Keratinocyte (primary cell): Measurements from ENCODE around the gene GRK1. TPM values are rescaled to one million over a fixed set of nuclear protein-coding genes. Genes with fewer than 3 reads are reported as not detected.

ENCODE experiments used
- DNase-seq: peaks from one replicate; pipeline ENCODE4 v3.0.0-alpha.2; 2011; ENCODE audit warnings: low read depth, missing footprints, low spot score
- FAIRE-seq: peaks from 2 replicates; lab custom pipeline; 2011; peaks lifted over from hg19 to GRCh38; lab: Jason Lieb, UNC
- H2AFZ ChIP-seq: 2 replicates; pipeline ENCODE4 v1.6.0; 2012; ENCODE audit warnings: low read length, control low read depth, inconsistent platforms; ENCODE audit not compliant: control insufficient read depth
- H3K27ac ChIP-seq: 2 replicates; pipeline ENCODE4 v1.5.1; 2011; ENCODE audit warnings: low read length; ENCODE audit not compliant: control insufficient read depth, insufficient read depth
- H3K27me3 ChIP-seq: 3 replicates; pipeline ENCODE4 v1.6.0; 2011; ENCODE audit warnings: low read length; ENCODE audit not compliant: control insufficient read depth, insufficient read depth; ENCODE audit errors: extremely low read depth
- H3K36me3 ChIP-seq, 2 experiments: 2 replicates in 1 of 2; 3 replicates in 1 of 2; pipeline ENCODE4 v1.5.1; 2011; ENCODE audit warnings: low read length in 2 of 2, mild to moderate bottlenecking in 1 of 2; ENCODE audit not compliant: control insufficient read depth in 2 of 2, insufficient read depth in 2 of 2; ENCODE audit errors: extremely low read depth in 1 of 2
- H3K4me1 ChIP-seq: 3 replicates; pipeline ENCODE4 v1.5.1; 2011; ENCODE audit warnings: low read length; ENCODE audit not compliant: control insufficient read depth, insufficient read depth; ENCODE audit errors: extremely low read depth
- H3K4me2 ChIP-seq: 3 replicates; pipeline ENCODE4 v1.6.0; 2011; ENCODE audit warnings: low read depth, low read length; ENCODE audit not compliant: control insufficient read depth, insufficient read depth; ENCODE audit errors: extremely low read depth
- H3K4me3 ChIP-seq, 3 experiments: fragments of 200-600 bp in 1 of 3; sonication (generic) in 1 of 3; 2 replicates in 2 of 3; 3 replicates in 1 of 3; pipeline ENCODE4 v1.5.1; 2011 to 2016; ENCODE audit warnings: low read length in 3 of 3, mild to moderate bottlenecking in 3 of 3, control low read depth in 2 of 3, inconsistent platforms in 1 of 3, low read depth in 1 of 3, mixed read lengths in 1 of 3, mixed run types in 1 of 3, moderate library complexity in 1 of 3; ENCODE audit not compliant: control insufficient read depth in 2 of 3, insufficient read depth in 2 of 3; ENCODE audit errors: extremely low read depth in 1 of 3
- H3K79me2 ChIP-seq: 2 replicates; pipeline ENCODE4 v1.6.0; 2012; ENCODE audit warnings: low read length; ENCODE audit not compliant: control insufficient read depth, insufficient read depth
- H3K9ac ChIP-seq: 3 replicates; pipeline ENCODE4 v1.6.0; 2011; ENCODE audit warnings: low read length; ENCODE audit not compliant: control insufficient read depth, insufficient read depth; ENCODE audit errors: extremely low read depth
- H3K9me1 ChIP-seq: 3 replicates; pipeline ENCODE4 v1.6.0; 2011; ENCODE audit warnings: low read length; ENCODE audit not compliant: control insufficient read depth, insufficient read depth; ENCODE audit errors: extremely low read depth
- H3K9me3 ChIP-seq: 2 replicates; pipeline ENCODE4 v1.5.1; 2012; ENCODE audit warnings: low read depth, low read length; ENCODE audit not compliant: control insufficient read depth
- H4K20me1 ChIP-seq: 3 replicates; pipeline ENCODE4 v1.6.0; 2011; ENCODE audit warnings: low read length; ENCODE audit not compliant: control insufficient read depth, insufficient read depth; ENCODE audit errors: extremely low read depth
- EZH2 ChIP-seq: IDR thresholded peaks from one replicate; pipeline ENCODE4 v1.6.1; 2012; ENCODE audit warnings: inconsistent platforms, mild to moderate bottlenecking, low read length, moderate library complexity
- dilution Hi-C: fragments of 300-500 bp; cut with MboI; formaldehyde crosslinking; loops from one replicate; pipeline ENCODE4 v1.7.0; 2020; ENCODE audit warnings: low sequenced_read_pairs; ENCODE audit not compliant: extremely low pct_ligation_motif_present
- polyA plus RNA-seq, 5 experiments: library from polyadenylated mRNA; depleted of rRNA in 3 of 5; stranded (reverse) in 3 of 5; stranded (forward) in 1 of 5; unstranded in 1 of 5; fragments of >200 nt; gene quantifications; 1 replicate in 1 of 5; 2 replicates in 3 of 5; 3 replicates in 1 of 5; pipeline versions ENCODE4 v1.2.1 to v1.2.3, GENCODE V29; 2011 to 2012; ENCODE audit warnings: missing spikeins in 2 of 5, low read depth in 1 of 5, low replicate concordance in 1 of 5
- TF ChIP-seq, protein P1 (sequence below), 3 experiments: IDR thresholded peaks in 1 of 3; conservative IDR thresholded peaks in 1 of 3; optimal IDR thresholded peaks in 1 of 3; 2 replicates in 2 of 3; 3 replicates in 1 of 3; pipeline versions ENCODE3 to v1.5.1; 2011; ENCODE audit warnings: low read length in 3 of 3, mild to moderate bottlenecking in 3 of 3, moderate library complexity in 2 of 3, control low read depth in 1 of 3, inconsistent platforms in 1 of 3; ENCODE audit not compliant: insufficient read depth in 2 of 3; ENCODE audit errors: extremely low read depth in 1 of 3

Gene GRK1
- polyA plus RNA-seq, 1 donor (not counting 4 experiments of a cell fraction or from before 2014, with no cell fraction given) = not detected

GRCh38 chr13:113670541-113670940 lies 3.5 kb downstream of the GRK1 start:
- no peak for DNase-seq
- H3K4me1 ChIP-seq = no peaks in the 10 kb centered on the region
- H2AFZ ChIP-seq = no peak overlapping the region
- H3K27ac ChIP-seq = no peak overlapping the region
- no peak overlapping the region for H3K9ac ChIP-seq
- peaks cover 5% of the 10 kb centered on the region for H3K27me3 ChIP-seq
- H3K36me3 ChIP-seq = no peaks in the 10 kb centered on the region
- H3K4me3 ChIP-seq = no peak overlapping the region
- no peaks in the 10 kb centered on the region for H3K9me1 ChIP-seq
- H3K79me2 ChIP-seq = no peaks in the 10 kb centered on the region
- dilution Hi-C loops = no loop called here
- H3K9me3 ChIP-seq = peaks cover 3% of the 10 kb centered on the region
- no peak for FAIRE-seq
- H3K4me2 ChIP-seq = no peak overlapping the region
- H4K20me1 ChIP-seq = no peaks in the 10 kb centered on the region
- TF ChIP-seq, protein P1, sequence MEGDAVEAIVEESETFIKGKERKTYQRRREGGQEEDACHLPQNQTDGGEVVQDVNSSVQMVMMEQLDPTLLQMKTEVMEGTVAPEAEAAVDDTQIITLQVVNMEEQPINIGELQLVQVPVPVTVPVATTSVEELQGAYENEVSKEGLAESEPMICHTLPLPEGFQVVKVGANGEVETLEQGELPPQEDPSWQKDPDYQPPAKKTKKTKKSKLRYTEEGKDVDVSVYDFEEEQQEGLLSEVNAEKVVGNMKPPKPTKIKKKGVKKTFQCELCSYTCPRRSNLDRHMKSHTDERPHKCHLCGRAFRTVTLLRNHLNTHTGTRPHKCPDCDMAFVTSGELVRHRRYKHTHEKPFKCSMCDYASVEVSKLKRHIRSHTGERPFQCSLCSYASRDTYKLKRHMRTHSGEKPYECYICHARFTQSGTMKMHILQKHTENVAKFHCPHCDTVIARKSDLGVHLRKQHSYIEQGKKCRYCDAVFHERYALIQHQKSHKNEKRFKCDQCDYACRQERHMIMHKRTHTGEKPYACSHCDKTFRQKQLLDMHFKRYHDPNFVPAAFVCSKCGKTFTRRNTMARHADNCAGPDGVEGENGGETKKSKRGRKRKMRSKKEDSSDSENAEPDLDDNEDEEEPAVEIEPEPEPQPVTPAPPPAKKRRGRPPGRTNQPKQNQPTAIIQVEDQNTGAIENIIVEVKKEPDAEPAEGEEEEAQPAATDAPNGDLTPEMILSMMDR (optimal IDR thresholded peaks at IDR 0.05 in 1 of 3, IDR thresholded peaks at IDR 0.05 in 1 of 3, conservative IDR thresholded peaks at IDR 0.05 in 1 of 3; ENCODE audit: extremely low read depth in 1 of 3, insufficient read depth in 2 of 3, low read length in 3 of 3) = no peak
- no peak for TF ChIP-seq EZH2

GRCh38 chr13:113671066-113672001 lies 4.3 kb downstream of the GRK1 start:
- no peak for FAIRE-seq

More at GRCh38 chr13:113671066-113672001, 4.3 kb downstream of the GRK1 start:
- Histone ChIP-seq H3K4me3 (no peak overlapping the region), H3K9me3 (peaks cover 3% of the 10 kb centered on the region), H3K4me1 (no peaks in the 10 kb centered on the region), H3K27ac (no peak overlapping the region), H3K9ac (no peak overlapping the region), H3K27me3 (no peaks in the 10 kb centered on the region), H3K9me1 (no peaks in the 10 kb centered on the region), H3K36me3 (no peaks in the 10 kb centered on the region), H3K4me2 (no peak overlapping the region), H3K79me2 (no peaks in the 10 kb centered on the region), H4K20me1 (no peaks in the 10 kb centered on the region), H2AFZ (no peak overlapping the region)
- dilution Hi-C loops = no loop called here
- TF ChIP-seq EZH2 = no peak
- TF ChIP-seq, protein P1 (optimal IDR thresholded peaks at IDR 0.05 in 1 of 3, IDR thresholded peaks at IDR 0.05 in 1 of 3, conservative IDR thresholded peaks at IDR 0.05 in 1 of 3; ENCODE audit: extremely low read depth in 1 of 3, insufficient read depth in 2 of 3, low read length in 3 of 3) = no peak
- no peak for DNase-seq
